GM21786 (cell line): ENCODE measurements around the gene ITGBL1.

ENCODE experiments used
- ATAC-seq: cut with Tn5 transposase; IDR thresholded peaks from one replicate; pipeline ENCODE4 v1.9.1; 2021; ENCODE audit not compliant: unreplicated experiment

ITGBL1 gene

GRCh38 chr13:101556676-101557123 is 104.2 kb downstream of the ITGBL1 start:
- no peak for ATAC-seq

- no peak for ATAC-seq
Measured at GRCh38 chr13:101565317-101565716, 112.8 kb downstream of the ITGBL1 start.

- no peak for ATAC-seq
Measured at GRCh38 chr13:101567841-101568240, 115.4 kb downstream of the ITGBL1 start.

GRCh38 chr13:101569807-101570206 is 117.3 kb downstream of the ITGBL1 start:
- ATAC-seq, result no peak

- no peak for ATAC-seq
Measured at GRCh38 chr13:101570410-101570809, 117.9 kb downstream of the ITGBL1 start.

- ATAC-seq, result no peak
Measured at GRCh38 chr13:101572456-101572855, 120.0 kb downstream of the ITGBL1 start.

- ATAC-seq, result no peak
Measured at GRCh38 chr13:101575581-101575980, 123.1 kb downstream of the ITGBL1 start.

- ATAC-seq, result no peak
Measured at GRCh38 chr13:101576455-101576854, 124.0 kb downstream of the ITGBL1 start.

- no peak for ATAC-seq
Measured at GRCh38 chr13:101576977-101577376, 124.5 kb downstream of the ITGBL1 start.

GRCh38 chr13:101579281-101579802 is 126.9 kb downstream of the ITGBL1 start:
- no peak for ATAC-seq

GRCh38 chr13:101584331-101584730 is 131.9 kb downstream of the ITGBL1 start:
- ATAC-seq, result no peak

- ATAC-seq, result no peak
Measured at GRCh38 chr13:101590479-101590878, 138.0 kb downstream of the ITGBL1 start.

GRCh38 chr13:101594936-101595335 is 142.5 kb downstream of the ITGBL1 start:
- ATAC-seq, result no peak

GRCh38 chr13:101596803-101597202 is 144.3 kb downstream of the ITGBL1 start:
- ATAC-seq, result no peak

GRCh38 chr13:101611491-101612475 is 159.3 kb downstream of the ITGBL1 start:
- no peak for ATAC-seq

- no peak for ATAC-seq
Measured at GRCh38 chr13:101612735-101613134, 160.3 kb downstream of the ITGBL1 start.

GRCh38 chr13:101614491-101614890 is 162.0 kb downstream of the ITGBL1 start:
- ATAC-seq, result no peak

- no peak for ATAC-seq
Measured at GRCh38 chr13:101618440-101619187, 166.1 kb downstream of the ITGBL1 start.

GRCh38 chr13:101621099-101621498 is 168.6 kb downstream of the ITGBL1 start:
- ATAC-seq, result no peak

- ATAC-seq, result no peak
Measured at GRCh38 chr13:101623470-101624209, 171.2 kb downstream of the ITGBL1 start.
